HCT116 (cell line): ENCODE measurements around the gene RUNX1. TPM values are rescaled to one million over a fixed set of nuclear protein-coding genes. Genes with fewer than 3 reads are reported as not detected.

Source experiments
- ATAC-seq: fragments of 200-7000 bp; cut with Tn5 transposase; 2 replicates; pipeline ENCODE4 v1.9.1; 2020; ENCODE audit warnings: mild to moderate bottlenecking, moderate library complexity
- BruUV-seq: library from RNA; stranded (reverse); fragments of 400-500 nt; replicated peaks from 2 replicates; lab custom pipeline; 2021; lab: Mats Ljungman, UMichigan
- CTCF ChIA-PET: fragments of 300-600 bp; sonication (Branson Sonifier 250); formaldehyde crosslinking; loops from one replicate; lab custom pipeline; 2021; ENCODE audit warnings: antibody characterized with exemption; lab: Charles Lee
- POLR2A ChIA-PET: fragments of 300-600, 350-600 bp; sonication (Branson Sonifier 250); formaldehyde crosslinking; loops from one replicate; lab custom pipeline; 2021; ENCODE audit warnings: antibody characterized with exemption; lab: Charles Lee
- RAD21 ChIA-PET, 2 experiments: fragments of 300-600 bp; sonication (Branson Sonifier 250); formaldehyde crosslinking; loops; one replicate each; lab custom pipeline; 2023; ENCODE audit warnings: low total read pairs in 2 of 2; ENCODE audit not compliant: uncharacterized antibody in 2 of 2, unreplicated experiment in 2 of 2, low non-redundant PET in 1 of 2; lab: Charles Lee
- DNase-seq: peaks from one replicate; pipeline ENCODE4 v3.0.0-alpha.2; 2010; ENCODE audit warnings: low read depth, low spot score
- H2AFZ ChIP-seq: fragments of 200-600 bp; shearing (Covaris generic), sonication (generic); 2 replicates; pipeline ENCODE4 v1.6.1; 2017; ENCODE audit warnings: low read depth, mixed run types, mixed read lengths, antibody characterized with exemption, low read length; ENCODE audit not compliant: poor library complexity, severe bottlenecking
- H3K27ac ChIP-seq: 2 replicates; pipeline ENCODE4 v1.5.1; 2012; ENCODE audit warnings: low read depth, low read length
- H3K27me3 ChIP-seq: fragments of 200-600 bp; sonication (generic); 2 replicates; pipeline ENCODE4 v1.6.1; 2016; ENCODE audit warnings: mixed run types, low read length, mixed read lengths; ENCODE audit not compliant: insufficient read depth
- H3K36me3 ChIP-seq, 2 experiments: fragments of 200-500 bp in 1 of 2; fragments of 200-600 bp in 1 of 2; sonication (Bioruptor generic) in 1 of 2; sonication (generic) in 1 of 2; 2 replicates each; pipeline versions ENCODE4 v1.5.1 to v1.6.1; 2014 to 2016; ENCODE audit warnings: low read length in 2 of 2, inconsistent platforms in 1 of 2, mixed read lengths in 1 of 2, mixed run types in 1 of 2; ENCODE audit not compliant: insufficient read depth in 2 of 2, control insufficient read depth in 1 of 2
- H3K4me1 ChIP-seq, 2 experiments: fragments of 200-600 bp in 1 of 2; sonication (generic) in 1 of 2; 2 replicates each; pipeline versions ENCODE4 v1.5.1 to v1.6.1; 2012 to 2017; ENCODE audit warnings: low read length in 2 of 2, inconsistent platforms in 1 of 2, mild to moderate bottlenecking in 1 of 2, mixed read lengths in 1 of 2, mixed run types in 1 of 2, moderate library complexity in 1 of 2; ENCODE audit not compliant: insufficient read depth in 2 of 2, control insufficient read depth in 1 of 2
- H3K4me2 ChIP-seq: fragments of 200-600 bp; sonication (generic); 2 replicates; pipeline ENCODE4 v1.6.1; 2017; ENCODE audit warnings: mixed run types, low read length, mixed read lengths
- H3K4me3 ChIP-seq, 2 experiments: fragments of 200-600 bp in 1 of 2; sonication (generic) in 1 of 2; replicated peaks in 1 of 2; 2 replicates each; pipeline ENCODE4 v1.5.1; 2011 to 2016; ENCODE audit warnings: low read length in 2 of 2, control low read depth in 1 of 2, low read depth in 1 of 2, mild to moderate bottlenecking in 1 of 2, mixed read lengths in 1 of 2, mixed run types in 1 of 2
- H3K79me2 ChIP-seq: fragments of 200-600 bp; sonication (generic); 2 replicates; pipeline ENCODE4 v1.6.1; 2017; ENCODE audit warnings: mild to moderate bottlenecking, mixed run types, low read length, moderate library complexity, mixed read lengths; ENCODE audit not compliant: insufficient read depth
- H3K9ac ChIP-seq: fragments of 200-600 bp; sonication (generic); 2 replicates; pipeline ENCODE4 v1.6.1; 2016; ENCODE audit warnings: low read length, mixed read lengths
- H3K9me2 ChIP-seq: fragments of 200-600 bp; sonication (generic), shearing (Covaris generic); 2 replicates; pipeline ENCODE4 v1.6.1; 2017; ENCODE audit warnings: mixed run types, mild to moderate bottlenecking, moderate library complexity; ENCODE audit not compliant: insufficient read depth
- H3K9me3 ChIP-seq, 2 experiments: fragments of 200-500 bp in 1 of 2; fragments of 200-600 bp in 1 of 2; sonication (Bioruptor generic) in 1 of 2; sonication (generic) in 1 of 2; 2 replicates each; pipeline ENCODE4 v1.6.1; 2014 to 2017; ENCODE audit warnings: low read length in 2 of 2, mixed read lengths in 2 of 2, inconsistent platforms in 1 of 2, low read depth in 1 of 2, mild to moderate bottlenecking in 1 of 2, mixed run types in 1 of 2, moderate library complexity in 1 of 2; ENCODE audit not compliant: control insufficient read depth in 1 of 2, insufficient read depth in 1 of 2
- H4K20me1 ChIP-seq: fragments of 200-600 bp; sonication (generic), shearing (Covaris generic); 2 replicates; pipeline ENCODE4 v1.6.1; 2017; ENCODE audit warnings: mixed run types, mild to moderate bottlenecking, moderate library complexity; ENCODE audit not compliant: insufficient read depth
- ELF1 ChIP-seq: IDR thresholded peaks from 2 replicates; pipeline ENCODE4 v1.6.1; 2012; ENCODE audit warnings: low read depth, borderline replicate concordance
- JUND ChIP-seq: IDR thresholded peaks from 2 replicates; pipeline ENCODE4 v1.6.1; 2012
- MAX ChIP-seq: IDR thresholded peaks from 2 replicates; pipeline ENCODE4 v1.6.1; 2012
- POLR2AphosphoS5 ChIP-seq: IDR thresholded peaks from 2 replicates; pipeline ENCODE4 v1.6.1; 2011; ENCODE audit warnings: mild to moderate bottlenecking, low read depth, low read length, moderate library complexity
- RAD21 ChIP-seq: IDR thresholded peaks from 2 replicates; pipeline ENCODE4 v1.6.1; 2012; ENCODE audit warnings: low read depth, mild to moderate bottlenecking
- SIN3A ChIP-seq: IDR thresholded peaks from 2 replicates; pipeline ENCODE4 v1.6.1; 2012; ENCODE audit warnings: low read depth
- SP1 ChIP-seq: IDR thresholded peaks from 2 replicates; pipeline ENCODE4 v1.6.1; 2012; ENCODE audit warnings: low read depth
- SRF ChIP-seq: IDR thresholded peaks from 2 replicates; pipeline ENCODE4 v1.6.1; 2012; ENCODE audit warnings: low read depth
- ZBTB33 ChIP-seq: IDR thresholded peaks from 2 replicates; pipeline ENCODE4 v1.6.1; 2011; ENCODE audit warnings: mild to moderate bottlenecking, low read length, moderate library complexity; ENCODE audit not compliant: insufficient replicate concordance; ENCODE audit errors: extremely low read depth
- ZFX ChIP-seq: fragments of 450-650 bp; IDR thresholded peaks from 2 replicates; pipeline ENCODE4 v1.6.1; 2017
- ZNF274 ChIP-seq: fragments of 200-500 bp; sonication (Bioruptor generic); IDR thresholded peaks from 2 replicates; pipeline ENCODE4 v1.6.1; 2014; ENCODE audit warnings: mild to moderate bottlenecking, low read depth, low read length, inconsistent platforms
- intact Hi-C: fragments of 100-400 bp; cut with micrococcal nuclease; formaldehyde crosslinking; loops from 2 replicates; pipeline ENCODE4 v1.10.0; 2022
- total RNA-seq: library from RNA; stranded (reverse); gene quantifications from one replicate; pipeline ENCODE4 v1.2.1, GENCODE V29; 2021; ENCODE audit not compliant: unreplicated experiment

The RUNX1 gene
- total RNA-seq, 1 experiment from 2014 or later: 33.5 TPM

- H3K27ac ChIP-seq: no peak overlapping the region
- no peaks in the 10 kb centered on the region for H3K36me3 ChIP-seq
- intact Hi-C loops: no loop called here
- no peaks in the 10 kb centered on the region for H3K9me2 ChIP-seq
- H3K4me2 ChIP-seq: no peak overlapping the region
- no peaks in the 10 kb centered on the region for H3K27me3 ChIP-seq
- no TSS peak for BruUV-seq
- peaks cover 3 to 8% of the 10 kb centered on the region in 2 experiments; a peak in 2 of 4 replicates for H3K4me1 ChIP-seq
- H3K4me3 ChIP-seq: no peak overlapping the region
- ChIA-PET CTCF (no interaction called here), POLR2A (no interaction called here), RAD21 (interaction anchor here in 1 of 2 experiments (0.6 kb wide), 1 partner anchor 26 kb away, joined by 3 read pairs; no protein-coding TSS in a partner anchor)
- H3K9me3 ChIP-seq: no peaks in the 10 kb centered on the region
- no peak overlapping the region for H3K9ac ChIP-seq
- H3K79me2 ChIP-seq: no peaks in the 10 kb centered on the region
- no peak for ATAC-seq
- H4K20me1 ChIP-seq: no peaks in the 10 kb centered on the region
- H2AFZ ChIP-seq: no peak overlapping the region
- TF ChIP-seq SIN3A (no peak), ZNF274 (no peak), RAD21 (no peak), MAX (no peak), ZFX (no peak), SRF (no peak), JUND (no peak), POLR2AphosphoS5 (no peak), ELF1 (no peak), SP1 (no peak), ZBTB33 (no peak)
- DNase-seq: no peak
Measured at GRCh38 chr21:35021546-35021945, 27.6 kb downstream of the RUNX1 start.
